AG09319 (cell line): Measurements from ENCODE around the gene DPF3.

ENCODE experiments used
- DNase-seq: peaks from one replicate; pipeline ENCODE4 v3.0.0-alpha.2; 2010; ENCODE audit warnings: low read depth; ENCODE audit errors: extremely low read depth
- CTCF ChIP-seq: IDR thresholded peaks from 2 replicates; pipeline ENCODE4 v1.5.1; 2011; ENCODE audit warnings: low read depth, mild to moderate bottlenecking, inconsistent platforms, low read length, moderate library complexity

DPF3 gene

GRCh38 chr14:72618424-72618823, 275.5 kb downstream of the DPF3 start:
- DNase-seq, result no peak
- TF ChIP-seq CTCF, result no peak

GRCh38 chr14:72617391-72618031, 276.4 kb downstream of the DPF3 start:
- DNase-seq, result peak; percentile 39
- TF ChIP-seq CTCF, result no peak

- DNase-seq, result no peak
- no peak for TF ChIP-seq CTCF
Observed at GRCh38 chr14:72616811-72617210, 277.1 kb downstream of the DPF3 start.

GRCh38 chr14:72616294-72616693, 277.6 kb downstream of the DPF3 start:
- no peak for TF ChIP-seq CTCF
- DNase-seq, result peak; percentile 52

- DNase-seq, result no peak
Observed at GRCh38 chr14:72615451-72616121, 278.3 kb downstream of the DPF3 start.

GRCh38 chr14:72614891-72615415, 278.9 kb downstream of the DPF3 start:
- TF ChIP-seq CTCF, result no peak
- DNase-seq, result no peak

More at GRCh38 chr14:72615451-72616121, 278.3 kb downstream of the DPF3 start:
- no peak for TF ChIP-seq CTCF

- DNase-seq, result no peak
- no peak for TF ChIP-seq CTCF
Observed at GRCh38 chr14:72614365-72614764, 279.5 kb downstream of the DPF3 start.
